BLaER1 treated with 17β-estradiol and CSF1 and Interleukin-3, amounts not matched to agents 10 nM and 100 nM (cell line): ENCODE measurements around the gene RTP4.

Experiments
- H3K27ac ChIP-seq, 11 experiments: shearing (Covaris generic); formaldehyde crosslinking; 2 replicates each; pipeline ENCODE4 v1.8.1; 2022
- H3K27me3 ChIP-seq, 11 experiments: shearing (Covaris generic); formaldehyde crosslinking; 2 replicates each; pipeline ENCODE4 v1.8.1; 2022
- H3K36me3 ChIP-seq, 11 experiments: shearing (Covaris generic); formaldehyde crosslinking; 2 replicates each; pipeline ENCODE4 v1.8.1; 2022
- H3K4me1 ChIP-seq, 10 experiments: shearing (Covaris generic); formaldehyde crosslinking; 2 replicates each; pipeline ENCODE4 v1.8.1; 2022
- H3K4me2 ChIP-seq, 11 experiments: shearing (Covaris generic); formaldehyde crosslinking; 2 replicates each; pipeline ENCODE4 v1.8.1; 2022
- H3K4me3 ChIP-seq, 10 experiments: shearing (Covaris generic); formaldehyde crosslinking; 2 replicates each; pipeline ENCODE4 v1.8.1; 2022
- H3K9ac ChIP-seq, 11 experiments: shearing (Covaris generic); formaldehyde crosslinking; 2 replicates each; pipeline ENCODE4 v1.8.1; 2022
- H3K9me3 ChIP-seq, 11 experiments: shearing (Covaris generic); formaldehyde crosslinking; replicated peaks in 1 of 11; 2 replicates each; pipeline ENCODE4 v1.8.1; 2022
- H4K20me1 ChIP-seq, 11 experiments: shearing (Covaris generic); formaldehyde crosslinking; 2 replicates each; pipeline ENCODE4 v1.8.1; 2022
- Cebpa-rat ChIP-seq, 11 experiments: shearing (Covaris generic); IDR thresholded peaks; 2 replicates each; pipeline ENCODE4 v1.8.1; 2022

The RTP4 gene

GRCh38 chr3:187328691-187329090 lies 39.5 kb upstream of the RTP4 start:
- peaks cover 0 to 16% (median 6%) of the 10 kb centered on the region in 10 experiments; a peak in 11 of 20 replicates for H3K4me1 ChIP-seq
- H3K4me3 ChIP-seq, result no peak overlapping the region
- H3K9me3 ChIP-seq, result no peaks in the 10 kb centered on the region
- H4K20me1 ChIP-seq, result no peaks in the 10 kb centered on the region
- H3K9ac ChIP-seq, result no peak overlapping the region
- no peak overlapping the region for H3K27ac ChIP-seq
- no peak for TF ChIP-seq Cebpa-rat (IDR thresholded peaks at IDR 0.05)
- no peaks in the 10 kb centered on the region for H3K27me3 ChIP-seq
- H3K4me2 ChIP-seq, result no peak overlapping the region
- no peaks in the 10 kb centered on the region for H3K36me3 ChIP-seq

- Histone ChIP-seq H3K27ac (no peak overlapping the region), H3K36me3 (no peaks in the 10 kb centered on the region), H3K9ac (no peak overlapping the region), H3K4me2 (no peak overlapping the region), H3K4me1 (no peaks in the 10 kb centered on the region), H4K20me1 (no peaks in the 10 kb centered on the region), H3K27me3 (no peaks in the 10 kb centered on the region), H3K9me3 (no peaks in the 10 kb centered on the region), H3K4me3 (no peak overlapping the region)
- TF ChIP-seq Cebpa-rat (IDR thresholded peaks at IDR 0.05), result no peak
Measured at GRCh38 chr3:187334904-187335303, 33.3 kb upstream of the RTP4 start.

- no peak overlapping the region for H3K4me3 ChIP-seq
- H3K9ac ChIP-seq, result no peak overlapping the region
- no peak for TF ChIP-seq Cebpa-rat (IDR thresholded peaks at IDR 0.05)
- no peaks in the 10 kb centered on the region for H4K20me1 ChIP-seq
- H3K4me1 ChIP-seq, result no peaks in the 10 kb centered on the region
- no peaks in the 10 kb centered on the region for H3K9me3 ChIP-seq
- no peaks in the 10 kb centered on the region for H3K27me3 ChIP-seq
- H3K36me3 ChIP-seq, result no peaks in the 10 kb centered on the region
- H3K4me2 ChIP-seq, result no peak overlapping the region
- H3K27ac ChIP-seq, result no peak overlapping the region
Measured at GRCh38 chr3:187336322-187336721, 31.9 kb upstream of the RTP4 start.

GRCh38 chr3:187340578-187340977 lies 27.6 kb upstream of the RTP4 start:
- no peak overlapping the region for H3K9ac ChIP-seq
- no peak overlapping the region for H3K27ac ChIP-seq
- H3K4me1 ChIP-seq, result no peaks in the 10 kb centered on the region
- no peaks in the 10 kb centered on the region for H3K9me3 ChIP-seq
- no peak for TF ChIP-seq Cebpa-rat (IDR thresholded peaks at IDR 0.05)
- H3K4me3 ChIP-seq, result no peak overlapping the region
- H3K27me3 ChIP-seq, result no peaks in the 10 kb centered on the region
- H3K4me2 ChIP-seq, result no peak overlapping the region
- H3K36me3 ChIP-seq, result no peaks in the 10 kb centered on the region
- no peaks in the 10 kb centered on the region for H4K20me1 ChIP-seq

GRCh38 chr3:187342255-187342654 lies 25.9 kb upstream of the RTP4 start:
- Histone ChIP-seq H3K4me3 (no peak overlapping the region), H3K27ac (no peak overlapping the region), H3K36me3 (no peaks in the 10 kb centered on the region), H3K27me3 (no peaks in the 10 kb centered on the region), H3K4me2 (no peak overlapping the region), H3K4me1 (no peaks in the 10 kb centered on the region), H3K9me3 (no peaks in the 10 kb centered on the region), H4K20me1 (no peaks in the 10 kb centered on the region), H3K9ac (no peak overlapping the region)
- TF ChIP-seq Cebpa-rat (IDR thresholded peaks at IDR 0.05), result no peak

GRCh38 chr3:187343670-187344069 lies 24.5 kb upstream of the RTP4 start:
- no peaks in the 10 kb centered on the region for H3K36me3 ChIP-seq
- no peaks in the 10 kb centered on the region for H3K27me3 ChIP-seq
- H3K4me2 ChIP-seq, result no peak overlapping the region
- no peaks in the 10 kb centered on the region for H3K9me3 ChIP-seq
- no peaks in the 10 kb centered on the region for H4K20me1 ChIP-seq
- no peaks in the 10 kb centered on the region for H3K4me1 ChIP-seq
- no peak overlapping the region for H3K9ac ChIP-seq
- no peak overlapping the region for H3K27ac ChIP-seq
- H3K4me3 ChIP-seq, result no peak overlapping the region
- TF ChIP-seq Cebpa-rat (IDR thresholded peaks at IDR 0.05), result no peak

GRCh38 chr3:187352581-187353575 lies 15.3 kb upstream of the RTP4 start:
- H4K20me1 ChIP-seq, result no peaks in the 10 kb centered on the region
- no peak overlapping the region for H3K9ac ChIP-seq
- H3K4me2 ChIP-seq, result no peak overlapping the region
- no peaks in the 10 kb centered on the region; a peak in 1 of 22 replicates for H3K9me3 ChIP-seq
- no peaks in the 10 kb centered on the region for H3K4me1 ChIP-seq
- H3K4me3 ChIP-seq, result no peak overlapping the region
- no peak for TF ChIP-seq Cebpa-rat (IDR thresholded peaks at IDR 0.05)
- no peaks in the 10 kb centered on the region for H3K27me3 ChIP-seq
- no peak overlapping the region for H3K27ac ChIP-seq
- H3K36me3 ChIP-seq, result no peaks in the 10 kb centered on the region

GRCh38 chr3:187358068-187358467 lies 10.1 kb upstream of the RTP4 start:
- H3K9me3 ChIP-seq, result no peaks in the 10 kb centered on the region; a peak in 1 of 22 replicates
- H3K4me2 ChIP-seq, result no peak overlapping the region
- H3K4me1 ChIP-seq, result peaks cover 4 to 8% (median 6%) of the 10 kb centered on the region in 10 experiments; a peak in 17 of 20 replicates
- no peak overlapping the region for H3K9ac ChIP-seq
- no peak overlapping the region for H3K27ac ChIP-seq
- H3K4me3 ChIP-seq, result no peak overlapping the region
- H4K20me1 ChIP-seq, result no peaks in the 10 kb centered on the region
- no peaks in the 10 kb centered on the region for H3K36me3 ChIP-seq
- H3K27me3 ChIP-seq, result no peaks in the 10 kb centered on the region
- no peak for TF ChIP-seq Cebpa-rat (IDR thresholded peaks at IDR 0.05)

GRCh38 chr3:187359798-187360486 lies 8.2 kb upstream of the RTP4 start:
- TF ChIP-seq Cebpa-rat (IDR thresholded peaks at IDR 0.05), result no peak
- Histone ChIP-seq H3K36me3 (no peaks in the 10 kb centered on the region), H3K27me3 (no peaks in the 10 kb centered on the region), H4K20me1 (no peaks in the 10 kb centered on the region), H3K4me3 (no peak overlapping the region), H3K9ac (no peak overlapping the region), H3K9me3 (no peaks in the 10 kb centered on the region), H3K27ac (no peak overlapping the region), H3K4me1 (peaks cover 4 to 8% (median 6%) of the 10 kb centered on the region in 10 experiments; a peak in 17 of 20 replicates), H3K4me2 (no peak overlapping the region)
